HepG2 (cell line): ENCODE measurements around the gene ASB16. TPM values are rescaled to one million over a fixed set of nuclear protein-coding genes. Genes with fewer than 3 reads are reported as not detected.

Source experiments
- AGO1 ChIP-seq: fragments of 200-400 bp; formaldehyde crosslinking; IDR thresholded peaks from 2 replicates; pipeline ENCODE4 v1.6.1; 2017; ENCODE audit warnings: mild to moderate bottlenecking, low read depth, low read length, moderate library complexity; ENCODE audit not compliant: poor library complexity, severe bottlenecking
- AKAP8 ChIP-seq: sonication (generic); formaldehyde crosslinking; IDR thresholded peaks from 2 replicates; pipeline ENCODE4 v1.5.1; 2020; ENCODE audit warnings: mild to moderate bottlenecking, missing genetic modification reagents
- POLR2A ChIP-seq, 2 experiments: IDR thresholded peaks; 2 replicates each; pipeline ENCODE4 v1.6.1; 2011; ENCODE audit warnings: low read depth in 2 of 2, low read length in 2 of 2, mild to moderate bottlenecking in 1 of 2, moderate library complexity in 1 of 2; ENCODE audit not compliant: insufficient read depth in 1 of 2
- POLR2AphosphoS2 ChIP-seq: IDR thresholded peaks from 2 replicates; pipeline ENCODE4 v1.6.1; 2011; ENCODE audit warnings: low read depth, low read length, improper control_type of control experiment
- POLR2AphosphoS5 ChIP-seq: IDR thresholded peaks from 2 replicates; pipeline ENCODE4 v1.6.1; 2012; ENCODE audit warnings: low read depth, low read length
- POLR2G ChIP-seq: fragments of 200-400 bp; formaldehyde crosslinking; IDR thresholded peaks from 2 replicates; pipeline ENCODE4 v1.6.1; 2018; ENCODE audit warnings: mild to moderate bottlenecking, low read depth, low read length, moderate library complexity
- RBM22 ChIP-seq: fragments of 200-400 bp; formaldehyde crosslinking; optimal IDR thresholded peaks from 2 replicates; pipeline ENCODE3; 2017; ENCODE audit warnings: mild to moderate bottlenecking, low read length, moderate library complexity
- RBM39 ChIP-seq: fragments of 200-400 bp; formaldehyde crosslinking; IDR thresholded peaks from one replicate; pipeline ENCODE4 v1.6.1; 2018; ENCODE audit warnings: antibody characterized with exemption, mild to moderate bottlenecking, low read depth, low read length; ENCODE audit not compliant: poor library complexity, severe bottlenecking
- SAFB2 ChIP-seq: sonication (generic); formaldehyde crosslinking; IDR thresholded peaks from 2 replicates; pipeline ENCODE4 v1.5.1; 2020; ENCODE audit warnings: missing genetic modification reagents, low read depth, mild to moderate bottlenecking, borderline replicate concordance
- ZNF12 ChIP-seq: sonication (generic); formaldehyde crosslinking; IDR thresholded peaks from 2 replicates; pipeline ENCODE4 v1.5.0; 2020; ENCODE audit warnings: missing genetic modification reagents
- ZNF17 ChIP-seq: sonication (generic); formaldehyde crosslinking; IDR thresholded peaks from 2 replicates; pipeline ENCODE4 v1.5.0; 2020; ENCODE audit warnings: mild to moderate bottlenecking, missing genetic modification reagents
- ZNF225 ChIP-seq: sonication (generic); formaldehyde crosslinking; IDR thresholded peaks from 2 replicates; pipeline ENCODE4 v1.4.0; 2020; ENCODE audit warnings: mild to moderate bottlenecking, missing genetic modification reagents
- ZNF318 ChIP-seq: sonication (generic); formaldehyde crosslinking; IDR thresholded peaks from 2 replicates; pipeline ENCODE4 v1.4.0; 2020; ENCODE audit warnings: mild to moderate bottlenecking, missing genetic modification reagents
- ZNF740 ChIP-seq: sonication (generic); formaldehyde crosslinking; IDR thresholded peaks from 2 replicates; pipeline ENCODE4 v1.4.0; 2020; ENCODE audit warnings: missing genetic modification reagents
- polyA plus RNA-seq, 8 experiments: library from polyadenylated mRNA; depleted of rRNA in 3 of 8; stranded (reverse) in 7 of 8; unstranded in 1 of 8; fragments of >200 nt; fragmentation: Illumina TruSeq in 4 of 8; extraction: Trizol in 4 of 8; gene quantifications; 2 replicates each; pipeline versions ENCODE4 v1.2.1 to v1.2.3, GENCODE V29; 2011 to 2016; ENCODE audit warnings: low read depth in 4 of 8, missing spikeins in 1 of 8, mixed read lengths in 1 of 8; ENCODE audit not compliant: insufficient read depth in 1 of 8
- total RNA-seq, 5 experiments: library from RNA; depleted of rRNA; stranded (reverse); fragments of >200 nt; fragmentation: Illumina TruSeq; extraction: Trizol; gene quantifications; 2 replicates each; pipeline ENCODE4 v1.2.3, GENCODE V29; 2016; ENCODE audit warnings: low read depth in 1 of 5

The ASB16 gene
- total and polyA plus RNA-seq, 2 of the 13 experiments (the other 11 are each of a cell fraction or from before 2014, with no cell fraction given): 0.07 TPM; not detected in 1

GRCh38 chr17:44191941-44192496, 21.5 kb downstream of the ASB16 start (continued):
- TF ChIP-seq ZNF318 (no peak), RBM22 (peak; percentile 27), RBM39 (peak; percentile 60), POLR2G (peak; percentile 37; the same call in 1 of the 2 replicates), AKAP8 (CRISPR knock-in tag) (peak; percentile 88; the same call in 1 of the 2 replicates), AGO1 (peak; percentile 87), POLR2A (IDR thresholded peaks at IDR 0.05; ENCODE audit: insufficient read depth in 1 of 2, low read depth in 2 of 2, low read length in 2 of 2) (peak in 1 of 2 experiments; percentile 43; a peak in 1 of 4 replicates), POLR2AphosphoS5 (0 out of 2 replicates have a peak, but pooled peaks have one; percentile 12), ZNF12 (CRISPR knock-in tag) (0 out of 2 replicates have a peak, but pooled peaks have one; percentile 47), ZNF225 (CRISPR knock-in tag) (0 out of 2 replicates have a peak, but pooled peaks have one; percentile 8), POLR2AphosphoS2 (0 out of 2 replicates have a peak, but pooled peaks have one; percentile 21), ZNF740 (CRISPR knock-in tag) (peak; percentile 72), SAFB2 (0 out of 2 replicates have a peak, but pooled peaks have one; percentile 25), ZNF17 (CRISPR knock-in tag) (no peak)
